Stimulated activated effector memory CD8-positive, alpha-beta T cell treated with anti-CD3 and anti-CD28 coated beads, Interleukin-12 subunit alpha, Interleukin-12 subunit beta, amount 100 ng/mL, for 72 hours (primary cell): ENCODE data around the gene SRR.

Experiments used
- ATAC-seq: fragments of 150-1000 bp; cut with Tn5 transposase; 2 replicates; pipeline ENCODE4 v1.10.0; 2021
- DNase-seq, 2 donors: peaks; one replicate each; pipeline ENCODE4 v3.0.0; 2021 to 2022; ENCODE audit warnings: low spot score in 2 of 2
- H3K27ac Mint-ChIP-seq: one replicate; pipeline ENCODE4 v1.8.0; 2022; ENCODE audit warnings: mild to moderate bottlenecking, mixed read lengths
- H3K36me3 Mint-ChIP-seq: one replicate; pipeline ENCODE4 v1.8.0; 2022; ENCODE audit warnings: mild to moderate bottlenecking, mixed read lengths
- H3K4me1 Mint-ChIP-seq: one replicate; pipeline ENCODE4 v1.8.0; 2022; ENCODE audit warnings: mixed read lengths
- H3K4me3 Mint-ChIP-seq: one replicate; pipeline ENCODE4 v1.8.0; 2022; ENCODE audit warnings: mild to moderate bottlenecking, mixed read lengths
- H3K9me3 Mint-ChIP-seq: one replicate; pipeline ENCODE4 v1.8.0; 2022; ENCODE audit warnings: mixed read lengths

SRR gene

DNA sequence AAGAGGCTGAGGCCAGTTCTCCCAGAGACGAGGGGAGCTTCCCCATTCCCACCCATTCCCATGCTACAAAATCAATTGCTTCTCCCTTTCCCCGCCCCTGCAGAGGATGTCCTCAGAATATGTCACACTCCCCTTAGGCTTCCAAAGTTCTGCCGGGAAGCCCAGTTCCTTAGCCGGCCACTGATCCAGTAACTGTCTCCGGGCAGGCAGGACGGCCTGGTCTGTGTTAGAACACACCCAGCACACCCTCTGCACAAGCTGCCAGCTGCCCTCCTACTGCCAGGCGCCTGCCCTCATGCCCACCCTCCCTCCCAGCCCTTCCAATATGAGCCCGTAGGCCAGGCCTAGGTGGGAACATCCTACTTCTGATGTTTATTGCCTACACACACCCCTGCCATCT, 64.6 kb downstream of the SRR start:
- H3K9me3 Mint-ChIP-seq, result no peaks in the 10 kb centered on the region
- no peak overlapping the region for H3K27ac Mint-ChIP-seq
- no peaks in the 10 kb centered on the region for H3K4me1 Mint-ChIP-seq
- peaks cover 11% of the 10 kb centered on the region for H3K36me3 Mint-ChIP-seq
- no peak overlapping the region for H3K4me3 Mint-ChIP-seq
- no peak for ATAC-seq
- no peak for DNase-seq

DNA sequence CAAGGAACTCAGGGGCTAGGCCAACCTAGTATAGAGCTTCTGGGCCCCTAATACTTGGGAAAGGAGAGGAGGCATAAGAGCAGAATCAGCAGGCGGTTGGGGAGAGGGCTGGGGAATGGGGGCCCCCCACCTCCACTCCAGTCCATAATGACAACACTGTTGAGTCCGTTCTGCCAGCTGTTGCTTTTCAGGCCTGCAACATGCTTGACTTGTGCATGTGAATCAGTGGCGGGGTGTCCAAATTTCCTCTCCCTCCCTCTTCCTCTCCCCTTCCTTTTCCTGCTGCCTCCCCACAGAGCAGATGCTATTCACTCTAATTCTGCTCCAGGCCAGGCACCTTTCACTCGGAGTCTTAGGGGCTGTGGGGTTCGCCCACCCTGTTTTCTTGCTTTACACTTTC, 65.3 kb downstream of the SRR start:
- no peak overlapping the region for H3K4me3 Mint-ChIP-seq
- no peaks in the 10 kb centered on the region for H3K9me3 Mint-ChIP-seq
- H3K27ac Mint-ChIP-seq, result no peak overlapping the region
- H3K4me1 Mint-ChIP-seq, result no peaks in the 10 kb centered on the region
- ATAC-seq, result no peak
- H3K36me3 Mint-ChIP-seq, result peaks cover 7% of the 10 kb centered on the region
- DNase-seq, result no peak

DNA sequence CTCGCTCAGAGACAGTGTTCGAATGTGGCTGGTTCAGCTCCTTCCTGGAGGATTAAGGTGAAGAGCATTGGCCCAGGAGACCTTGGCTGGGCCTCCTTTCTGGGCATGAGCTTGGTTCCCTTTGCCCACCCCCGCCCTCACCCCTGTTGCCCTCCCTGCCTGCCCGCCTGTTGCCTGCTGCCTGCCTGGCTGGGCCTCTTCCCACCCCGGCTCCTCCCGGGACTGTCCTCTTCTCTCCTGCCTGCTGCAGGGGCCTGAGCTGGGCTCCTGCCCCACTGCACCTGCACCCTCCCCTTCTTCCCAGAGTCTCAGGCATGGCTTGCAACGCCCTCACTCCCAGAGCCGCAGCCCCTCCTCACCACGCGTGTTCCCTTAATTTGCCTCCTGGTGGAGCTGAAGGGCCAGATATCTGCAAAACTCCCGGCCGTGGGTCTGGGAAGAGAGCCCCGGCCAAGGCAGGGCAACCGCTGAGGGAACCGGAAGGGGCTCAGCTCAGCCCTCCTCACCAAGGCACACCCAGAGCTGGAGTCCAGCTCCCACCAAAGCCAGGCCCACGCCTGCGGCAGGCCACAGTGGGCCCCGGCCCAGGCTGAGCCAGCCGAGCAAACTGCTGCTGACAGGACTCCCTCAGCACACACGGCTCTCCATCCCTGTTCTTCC, 65.9 kb downstream of the SRR start:
- Mint-ChIP-seq H3K4me3 (no peak overlapping the region), H3K4me1 (no peaks in the 10 kb centered on the region), H3K27ac (no peak overlapping the region), H3K36me3 (peaks cover 10% of the 10 kb centered on the region), H3K9me3 (no peaks in the 10 kb centered on the region)
- ATAC-seq (no peak), DNase-seq (no peak)

DNA sequence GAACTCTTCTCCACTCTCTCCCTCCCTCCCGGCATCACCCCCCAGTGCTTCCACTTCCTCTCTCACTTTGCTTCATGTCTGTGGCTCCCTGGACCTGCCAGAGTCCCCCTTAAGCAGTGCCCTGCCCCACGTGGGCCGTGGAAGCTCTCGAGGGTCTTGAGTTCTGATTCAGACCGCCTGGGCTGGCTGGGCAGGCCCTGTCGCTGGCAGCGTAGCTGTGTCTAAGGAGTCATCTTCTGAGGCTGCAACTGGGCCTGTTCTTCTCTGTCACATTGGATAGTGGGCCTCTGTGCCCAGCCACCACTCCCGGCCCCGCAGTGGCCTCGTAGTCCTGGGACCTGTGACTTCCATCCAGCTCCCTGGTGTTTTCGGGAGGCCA, 66.5 kb downstream of the SRR start:
- DNase-seq, result no peak
- no peak overlapping the region for H3K27ac Mint-ChIP-seq

DNA sequence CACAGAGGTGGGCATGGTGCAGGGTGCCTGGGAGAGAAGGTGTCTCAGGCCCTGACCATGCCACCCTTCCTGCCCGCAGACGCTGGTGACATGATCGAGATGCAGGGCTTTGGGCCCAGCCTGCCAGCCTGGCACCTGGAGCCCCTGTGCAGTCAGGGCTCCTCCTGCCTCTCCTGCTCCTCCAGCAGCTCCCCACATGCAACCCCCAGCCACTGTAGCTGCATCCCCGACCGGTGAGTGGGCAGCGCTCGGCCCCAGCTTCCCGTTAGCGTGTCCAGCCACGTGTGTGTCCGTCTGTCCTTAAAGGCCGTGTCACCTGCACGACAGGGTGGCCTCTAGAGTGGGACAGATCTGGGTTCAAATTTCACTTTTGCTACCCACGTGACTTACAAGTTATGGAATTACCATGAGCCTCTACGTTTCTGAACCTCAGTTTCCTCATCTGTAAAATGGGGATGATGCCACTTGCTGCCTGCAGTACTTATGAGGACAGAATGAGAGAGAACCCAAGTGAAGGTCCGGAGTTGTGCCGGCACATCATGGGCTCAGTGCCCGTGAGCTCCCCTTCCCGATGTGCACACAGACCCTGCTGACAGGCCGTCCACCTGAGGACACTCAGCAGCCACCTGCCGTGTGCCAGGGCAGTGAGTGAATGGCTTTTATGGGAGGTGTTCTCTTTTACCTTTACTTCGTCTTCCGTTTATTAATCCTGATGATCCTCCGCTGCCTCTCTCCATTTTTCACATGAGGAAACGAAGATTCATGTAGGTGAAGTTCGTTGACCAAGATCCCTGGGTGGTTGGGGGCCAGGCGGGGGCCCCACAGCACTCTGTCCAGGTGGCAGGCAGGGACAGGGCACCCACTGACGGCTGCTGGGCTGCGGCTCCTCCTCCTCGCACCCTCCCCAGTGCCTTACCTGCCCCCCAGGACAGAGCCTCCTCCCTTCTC, 67.7 kb downstream of the SRR start:
- ATAC-seq, result no peak
- Mint-ChIP-seq H3K36me3 (peaks cover 12% of the 10 kb centered on the region), H3K4me3 (no peak overlapping the region), H3K9me3 (no peaks in the 10 kb centered on the region), H3K4me1 (no peaks in the 10 kb centered on the region), H3K27ac (no peak overlapping the region)
- DNase-seq, result no peak

More for the DNA sequence above, 66.5 kb downstream of the SRR start:
- Mint-ChIP-seq H3K4me1 (no peaks in the 10 kb centered on the region), H3K4me3 (no peak overlapping the region), H3K9me3 (no peaks in the 10 kb centered on the region), H3K36me3 (peaks cover 15% of the 10 kb centered on the region)
- no peak for ATAC-seq

DNA sequence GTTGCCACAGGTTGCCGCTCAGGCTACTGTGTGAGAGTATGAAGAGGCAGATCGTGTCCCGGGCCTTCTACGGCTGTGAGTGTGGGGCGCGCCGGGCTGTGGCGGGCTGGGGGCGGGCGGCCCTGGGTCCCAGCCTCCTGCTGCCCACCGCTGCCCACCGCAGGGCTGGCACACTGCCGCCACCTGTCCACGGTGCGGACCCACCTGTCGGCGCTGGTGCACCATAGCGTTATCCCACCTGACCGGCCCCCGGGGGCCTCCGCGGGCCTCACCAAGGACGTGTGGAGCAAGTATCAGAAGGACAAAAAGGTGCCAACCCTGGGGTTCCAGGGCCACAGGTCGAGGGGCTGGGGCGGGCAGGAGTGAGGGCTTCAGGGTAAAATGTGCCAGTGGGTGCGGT, 68.4 kb downstream of the SRR start:
- DNase-seq (no peak), ATAC-seq (no peak)
- Mint-ChIP-seq H3K27ac (no peak overlapping the region), H3K4me1 (no peaks in the 10 kb centered on the region), H3K36me3 (peaks cover 19% of the 10 kb centered on the region), H3K9me3 (no peaks in the 10 kb centered on the region), H3K4me3 (no peak overlapping the region)

DNA sequence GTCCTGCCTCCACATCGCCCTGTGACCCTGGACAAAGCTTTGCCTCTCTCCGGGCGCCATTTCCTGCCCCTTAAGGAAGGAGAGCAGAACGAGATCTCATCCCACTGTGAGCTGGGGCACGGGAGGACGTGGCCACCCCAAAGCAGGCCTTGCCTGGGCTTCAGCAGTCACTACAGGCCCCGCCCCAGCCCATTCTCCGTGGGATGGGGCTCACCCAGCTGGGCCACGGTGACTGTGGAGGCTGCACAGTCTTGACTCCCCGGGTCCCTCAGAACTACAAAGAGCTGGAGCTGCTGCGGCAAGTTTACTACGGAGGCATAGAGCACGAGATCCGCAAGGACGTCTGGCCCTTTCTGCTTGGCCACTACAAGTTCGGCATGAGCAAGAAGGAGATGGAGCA, 68.9 kb downstream of the SRR start:
- Mint-ChIP-seq H3K27ac (peak overlapping the region; percentile 75), H3K4me1 (no peaks in the 10 kb centered on the region), H3K36me3 (peaks cover 20% of the 10 kb centered on the region), H3K4me3 (no peak overlapping the region), H3K9me3 (no peaks in the 10 kb centered on the region)
- DNase-seq, result no peak
- no peak for ATAC-seq

DNA sequence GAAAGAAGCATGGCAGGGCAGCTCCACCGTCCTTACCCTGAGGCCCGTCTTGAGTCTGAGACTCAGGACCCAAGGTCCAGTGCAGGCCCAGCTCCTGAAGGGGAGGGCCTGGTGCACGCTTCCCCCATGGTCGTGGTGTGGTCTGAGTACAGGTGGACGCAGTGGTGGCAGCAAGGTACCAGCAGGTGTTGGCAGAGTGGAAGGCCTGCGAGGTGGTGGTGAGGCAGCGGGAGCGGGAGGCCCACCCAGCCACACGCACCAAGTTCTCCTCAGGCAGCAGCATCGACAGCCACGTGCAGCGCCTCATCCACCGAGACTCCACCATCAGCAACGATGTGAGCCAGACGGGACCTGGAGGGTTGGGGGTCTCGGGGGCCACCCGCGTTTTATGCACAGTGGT, 69.4 kb downstream of the SRR start:
- Mint-ChIP-seq H3K36me3 (peaks cover 22% of the 10 kb centered on the region), H3K4me1 (no peaks in the 10 kb centered on the region), H3K9me3 (no peaks in the 10 kb centered on the region), H3K4me3 (no peak overlapping the region), H3K27ac (peak overlapping the region; percentile 75)
- no peak for ATAC-seq
- DNase-seq, result no peak
